NCI-H446 (cell line): ENCODE results near the gene EBI3.
"Not testable (repeated sequence)": the region's sequence is repeated elsewhere in the genome, so short reads cannot be mapped to it uniquely, and the experiment has no call there.

Source experiments
- DNase-seq, 2 experiments: peaks; one replicate each; lab custom pipeline; 2025; lab: John Stamatoyannopoulos, UW

The EBI3 gene

GRCh38 chr19:4234142-4234861 is 5.0 kb downstream of the EBI3 start:
- DNase-seq = no peak

GRCh38 chr19:4234862-4235201 is 5.5 kb downstream of the EBI3 start:
- DNase-seq = no peak

GRCh38 chr19:4237510-4237909 is 8.2 kb downstream of the EBI3 start:
- not testable (repeated sequence) for DNase-seq

- DNase-seq = no peak
Measured at GRCh38 chr19:4238831-4239230, 9.5 kb downstream of the EBI3 start.

GRCh38 chr19:4241824-4242430 is 12.6 kb downstream of the EBI3 start:
- DNase-seq = no peak

- DNase-seq = not testable (repeated sequence)
Measured at GRCh38 chr19:4245938-4246337, 16.6 kb downstream of the EBI3 start.

- peak; percentile 99 to 100 for DNase-seq
Measured at GRCh38 chr19:4246767-4247593, 17.7 kb downstream of the EBI3 start, which contains the start of gene YJU2. Gene YJU2 (plus strand): TSS chr19:4247080. CDS start chr19:4247147, 67 bp downstream.

GRCh38 chr19:4256563-4256962 is 27.2 kb downstream of the EBI3 start:
- no peak for DNase-seq

- no peak for DNase-seq
Measured at GRCh38 chr19:4257025-4257424, 27.7 kb downstream of the EBI3 start.

GRCh38 chr19:4258181-4258580 is 28.9 kb downstream of the EBI3 start:
- no peak for DNase-seq

- DNase-seq = no peak
Measured at GRCh38 chr19:4260613-4261191, 31.4 kb downstream of the EBI3 start.

- DNase-seq = no peak
Measured at GRCh38 chr19:4264812-4265211, 35.5 kb downstream of the EBI3 start.

GRCh38 chr19:4266253-4267000 is 37.1 kb downstream of the EBI3 start:
- DNase-seq = no peak

- peak in 1 of 2 experiments; percentile 40 for DNase-seq
Measured at GRCh38 chr19:4267101-4267900, 38.0 kb downstream of the EBI3 start.

- no peak for DNase-seq
Measured at GRCh38 chr19:4267901-4268815, 38.8 kb downstream of the EBI3 start.

GRCh38 chr19:4268816-4269430 is 39.6 kb downstream of the EBI3 start:
- DNase-seq = no peak

- DNase-seq = no peak
Measured at GRCh38 chr19:4272894-4273293, 43.6 kb downstream of the EBI3 start.

- DNase-seq = not testable (repeated sequence)
Measured at GRCh38 chr19:4274321-4274686, 45.0 kb downstream of the EBI3 start.

GRCh38 chr19:4277191-4277696 is 47.9 kb downstream of the EBI3 start:
- DNase-seq = no peak
